ENCODE results near the gene URI1.

GRCh38 chr19:30003866-30004265 is 61.8 kb downstream of the URI1 start:
- TF ChIP-seq CTCF (IDR thresholded peaks at IDR 0.05) (no peak), POLR2A (IDR thresholded peaks at IDR 0.05) (no peak)
